AG10803 (cell line): ENCODE measurements around the gene DMRT1.

Source experiments
- DNase-seq: peaks from one replicate; pipeline ENCODE4 v3.0.0; 2010; ENCODE audit warnings: low read depth
- H3K4me3 ChIP-seq: 2 replicates; pipeline ENCODE4 v1.5.1; 2011; ENCODE audit warnings: mild to moderate bottlenecking, low read length, control low read depth
- CTCF ChIP-seq: conservative IDR thresholded peaks from 2 replicates; pipeline ENCODE4 v1.5.1; 2011; ENCODE audit warnings: mild to moderate bottlenecking, low read length, control low read depth, inconsistent platforms

Gene DMRT1

GRCh38 chr9:942805-943580 lies 101.5 kb downstream of the DMRT1 start:
- no peak for DNase-seq
- TF ChIP-seq CTCF = no peak
- no peak overlapping the region for H3K4me3 ChIP-seq

GRCh38 chr9:947985-948384 lies 106.5 kb downstream of the DMRT1 start:
- no peak for TF ChIP-seq CTCF
- DNase-seq = no peak
- H3K4me3 ChIP-seq = no peak overlapping the region

- TF ChIP-seq CTCF = no peak
- H3K4me3 ChIP-seq = no peak overlapping the region
- no peak for DNase-seq
Measured at GRCh38 chr9:948497-948896, 107.0 kb downstream of the DMRT1 start.

GRCh38 chr9:950139-950538 lies 108.6 kb downstream of the DMRT1 start:
- no peak overlapping the region for H3K4me3 ChIP-seq
- no peak for DNase-seq

GRCh38 chr9:952546-952945 lies 111.0 kb downstream of the DMRT1 start:
- TF ChIP-seq CTCF = no peak
- DNase-seq = no peak
- H3K4me3 ChIP-seq = no peak overlapping the region

More at GRCh38 chr9:950139-950538, 108.6 kb downstream of the DMRT1 start:
- no peak for TF ChIP-seq CTCF

GRCh38 chr9:959105-959504 lies 117.6 kb downstream of the DMRT1 start:
- DNase-seq = no peak

More at GRCh38 chr9:959105-959504, 117.6 kb downstream of the DMRT1 start:
- H3K4me3 ChIP-seq = no peak overlapping the region
- no peak for TF ChIP-seq CTCF
